OCI-LY1 (cell line): ENCODE data around the gene SIM2.

Experiments used
- EZH2 ChIP-seq: fragments of 200-600 bp; sonication (generic), shearing (Covaris generic); IDR thresholded peaks from 2 replicates; pipeline ENCODE4 v1.8.0; 2017; ENCODE audit warnings: borderline replicate concordance, mixed run types, mild to moderate bottlenecking, antibody characterized with exemption, low read length, moderate library complexity, mixed read lengths
- TF ChIP-seq, protein P1 (sequence below): fragments of 200-600 bp; sonication (generic), shearing (Covaris generic); IDR thresholded peaks from 2 replicates; pipeline ENCODE4 v1.5.1; 2017; ENCODE audit warnings: mild to moderate bottlenecking, antibody characterized with exemption, low read length, moderate library complexity, mixed read lengths

DNA sequence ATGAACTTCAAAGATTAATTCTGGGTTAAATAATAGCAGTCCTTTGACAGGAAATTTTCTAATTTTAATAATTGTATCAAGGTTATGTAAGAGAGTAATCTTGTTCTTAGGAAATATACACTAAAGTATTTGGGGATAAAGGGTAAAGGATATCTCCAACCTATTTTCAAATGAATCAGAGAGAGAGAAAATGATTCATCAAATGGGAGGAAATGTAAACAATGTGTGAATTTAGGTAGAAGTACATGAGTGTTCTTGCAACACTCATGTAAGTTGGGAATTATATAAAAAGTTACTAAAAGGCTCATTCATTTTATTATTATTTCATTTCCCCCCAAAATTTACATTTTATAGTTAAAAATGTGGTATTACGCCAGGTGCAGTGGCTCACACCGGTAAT is 20.4 kb upstream of the SIM2 start:
- TF ChIP-seq, protein P1, sequence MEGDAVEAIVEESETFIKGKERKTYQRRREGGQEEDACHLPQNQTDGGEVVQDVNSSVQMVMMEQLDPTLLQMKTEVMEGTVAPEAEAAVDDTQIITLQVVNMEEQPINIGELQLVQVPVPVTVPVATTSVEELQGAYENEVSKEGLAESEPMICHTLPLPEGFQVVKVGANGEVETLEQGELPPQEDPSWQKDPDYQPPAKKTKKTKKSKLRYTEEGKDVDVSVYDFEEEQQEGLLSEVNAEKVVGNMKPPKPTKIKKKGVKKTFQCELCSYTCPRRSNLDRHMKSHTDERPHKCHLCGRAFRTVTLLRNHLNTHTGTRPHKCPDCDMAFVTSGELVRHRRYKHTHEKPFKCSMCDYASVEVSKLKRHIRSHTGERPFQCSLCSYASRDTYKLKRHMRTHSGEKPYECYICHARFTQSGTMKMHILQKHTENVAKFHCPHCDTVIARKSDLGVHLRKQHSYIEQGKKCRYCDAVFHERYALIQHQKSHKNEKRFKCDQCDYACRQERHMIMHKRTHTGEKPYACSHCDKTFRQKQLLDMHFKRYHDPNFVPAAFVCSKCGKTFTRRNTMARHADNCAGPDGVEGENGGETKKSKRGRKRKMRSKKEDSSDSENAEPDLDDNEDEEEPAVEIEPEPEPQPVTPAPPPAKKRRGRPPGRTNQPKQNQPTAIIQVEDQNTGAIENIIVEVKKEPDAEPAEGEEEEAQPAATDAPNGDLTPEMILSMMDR: no peak
- TF ChIP-seq EZH2: no peak
